ENCODE data around the gene CYP2A7. TPM values are rescaled to one million over a fixed set of nuclear protein-coding genes. Genes with fewer than 3 reads are reported as not detected.

CYP2A7 gene
- total and polyA plus RNA-seq, 9 of the 15 experiments (the other 6 are each of a cell fraction or from before 2014, with no cell fraction given): 0.22 TPM; not detected in 8

GRCh38 chr19:40920300-40921004, 38.4 kb upstream of the CYP2A7 start:
- BruUV-seq (replicated peaks): no TSS peak
- no peaks in the 10 kb centered on the region for H3K79me2 ChIP-seq (ENCODE audit: control insufficient read depth, insufficient read depth, low read length)
- ATAC-seq: no peak
- H3K36me3 ChIP-seq (ENCODE audit: control insufficient read depth, insufficient read depth, low read length): no peaks in the 10 kb centered on the region
- WGBS (ENCODE audit: insufficient coverage, low coverage, missing lambda C conversion rate): 85% methylated on average over 4 of the region's 4 CpGs
- no peak for FAIRE-seq
- H2AFZ ChIP-seq (ENCODE audit: low read depth, low read length): no peak overlapping the region
- DNase-seq (ENCODE audit: extremely low read depth in 1 of 4, low spot score in 3 of 4): no peak
- H3K9me1 ChIP-seq (ENCODE audit: control insufficient read depth, insufficient read depth, low read length): no peaks in the 10 kb centered on the region
- no peak for TF ChIP-seq ZNF407 (IDR thresholded peaks at IDR 0.05; ENCODE audit: low read depth)
- TF ChIP-seq CBFB (CRISPR knock-in tag; IDR thresholded peaks at IDR 0.05): no peak
- TF ChIP-seq MAZ (CRISPR knock-in tag; conservative IDR thresholded peaks at IDR 0.05 in 1 of 2, IDR thresholded peaks at IDR 0.05 in 1 of 2): no peak
- TF ChIP-seq ZNF586 (CRISPR knock-in tag; conservative IDR thresholded peaks at IDR 0.05): no peak
- TF ChIP-seq RAD51 (IDR thresholded peaks at IDR 0.05; ENCODE audit: borderline replicate concordance, low read depth): no peak
- no peak for TF ChIP-seq HMGN3 (IDR thresholded peaks at IDR 0.05; ENCODE audit: borderline replicate concordance, extremely low read depth, insufficient read length, low read depth, low read length)
- no peak for TF ChIP-seq PTTG1 (tag; IDR thresholded peaks at IDR 0.05; ENCODE audit: low read depth)
- TF ChIP-seq MTA1 (IDR thresholded peaks at IDR 0.05; ENCODE audit: borderline replicate concordance): no peak
- no peak for TF ChIP-seq SIN3A (IDR thresholded peaks at IDR 0.05; ENCODE audit: borderline replicate concordance in 2 of 2, control insufficient read depth in 1 of 2, low read depth in 2 of 2, low read length in 2 of 2)
- no peak for TF ChIP-seq PRMT5 (CRISPR knock-in tag; IDR thresholded peaks at IDR 0.05)
- peaks cover 0 to 21% of the 10 kb centered on the region in 2 experiments; a peak in 3 of 5 replicates for H3K4me1 ChIP-seq (replicated peaks in 1 of 2; ENCODE audit: control insufficient read depth in 2 of 2, insufficient read depth in 2 of 2, low read length in 2 of 2)
- in situ Hi-C loops (cut with MboI): no loop called here
- no peaks in the 10 kb centered on the region for H3K27me3 ChIP-seq (ENCODE audit: control insufficient read depth in 2 of 2, insufficient read depth in 2 of 2, low read length in 2 of 2)
- no peak overlapping the region; the same call in 2 of the 3 replicates for H3K27ac ChIP-seq (ENCODE audit: extremely low read depth, low read depth, low read length)
- H3K4me2 ChIP-seq (ENCODE audit: insufficient read depth, low read length): 0 out of 2 replicates have a peak overlapping the region, but pooled peaks have one; percentile 8
- H3K4me3 ChIP-seq: no peak overlapping the region
- ChIA-PET CTCF (ENCODE audit: low intra/inter-chr PET ratio) (no interaction called here), POLR2A (no interaction called here)
- no peaks in the 10 kb centered on the region for H4K20me1 ChIP-seq (replicated peaks; ENCODE audit: control insufficient read depth, insufficient read depth, low read length)
- no peak overlapping the region for H3K9ac ChIP-seq (ENCODE audit: insufficient read depth in 1 of 2, low read depth in 2 of 2, low read length in 2 of 2)
- peaks cover 10% of the 10 kb centered on the region; the same call in 1 of the 2 replicates for H3K9me3 ChIP-seq (replicated peaks; ENCODE audit: control insufficient read depth, insufficient read depth, low read depth, low read length)
- intact Hi-C loops (cut with micrococcal nuclease): no loop called here
